IMR-90 (cell line): ENCODE data around the gene ARRDC5. TPM values are rescaled to one million over a fixed set of nuclear protein-coding genes. Genes with fewer than 3 reads are reported as not detected.

Source experiments
- ATAC-seq: fragments of 200-7000 bp; cut with Tn5 transposase; 2 replicates; pipeline ENCODE4 v1.9.1; 2020; ENCODE audit warnings: low read depth, mild to moderate bottlenecking, moderate library complexity
- BruUV-seq: library from RNA; stranded (reverse); fragments of 400-500 nt; replicated peaks from 2 replicates; lab custom pipeline; 2021; lab: Mats Ljungman, UMichigan
- CTCF ChIA-PET: fragments of 300-600 bp; formaldehyde crosslinking; extraction: SDS; loops from one replicate; lab custom pipeline; 2021; ENCODE audit warnings: antibody characterized with exemption; lab: Yijun Ruan, JAX
- POLR2A ChIA-PET: fragments of 300-600 bp; sonication (Branson Sonifier 250); formaldehyde crosslinking; loops from one replicate; lab custom pipeline; 2022; ENCODE audit warnings: antibody characterized with exemption; ENCODE audit not compliant: unreplicated experiment; lab: Charles Lee
- DNase-seq: peaks from one replicate; pipeline ENCODE4 v3.0.0; 2013
- H2AFZ ChIP-seq: replicated peaks from 2 replicates; pipeline ENCODE3; 2013; ENCODE audit warnings: low read length, mild to moderate bottlenecking; ENCODE audit not compliant: poor library complexity
- H2AK5ac ChIP-seq: 2 replicates; pipeline ENCODE4 v1.6.1; 2013; ENCODE audit warnings: low read depth, low read length, inconsistent platforms
- H2AK9ac ChIP-seq: replicated peaks from 2 replicates; pipeline ENCODE3; 2013; ENCODE audit warnings: mild to moderate bottlenecking, low read depth, low read length, moderate library complexity; ENCODE audit not compliant: poor library complexity
- H2BK120ac ChIP-seq: 2 replicates; pipeline ENCODE4 v1.6.1; 2013; ENCODE audit warnings: low read depth, low read length, inconsistent platforms
- H2BK15ac ChIP-seq: 3 replicates; pipeline ENCODE4 v1.6.1; 2013; ENCODE audit warnings: low read depth, low read length, inconsistent platforms
- H2BK20ac ChIP-seq: 2 replicates; pipeline ENCODE4 v1.6.1; 2013; ENCODE audit warnings: low read depth, mild to moderate bottlenecking, inconsistent platforms, low read length, moderate library complexity
- H2BK5ac ChIP-seq: 2 replicates; pipeline ENCODE4 v1.6.1; 2013; ENCODE audit warnings: mild to moderate bottlenecking, low read depth, low read length, inconsistent platforms; ENCODE audit not compliant: poor library complexity, severe bottlenecking
- H3K14ac ChIP-seq: replicated peaks from 2 replicates; pipeline ENCODE4 v1.6.1; 2013; ENCODE audit warnings: low read depth, low read length, inconsistent platforms
- H3K18ac ChIP-seq: 2 replicates; pipeline ENCODE4 v1.6.1; 2013; ENCODE audit warnings: low read depth, low read length, control low read depth
- H3K23ac ChIP-seq: 2 replicates; pipeline ENCODE4 v1.6.1; 2013; ENCODE audit warnings: low read depth, low read length, inconsistent platforms
- H3K27ac ChIP-seq: 2 replicates; pipeline ENCODE4 v1.5.1; 2013; ENCODE audit warnings: mild to moderate bottlenecking, control low read depth, low read length; ENCODE audit not compliant: insufficient read depth
- H3K27me3 ChIP-seq: 2 replicates; pipeline ENCODE4 v1.6.1; 2013; ENCODE audit warnings: low read length; ENCODE audit not compliant: control insufficient read depth, insufficient read depth
- H3K36me3 ChIP-seq: 2 replicates; pipeline ENCODE4 v1.6.1; 2013; ENCODE audit warnings: low read length, mixed read lengths; ENCODE audit not compliant: control insufficient read depth, insufficient read depth
- H3K4ac ChIP-seq: 2 replicates; pipeline ENCODE4 v1.6.1; 2013; ENCODE audit warnings: low read depth, low read length, inconsistent platforms
- H3K4me1 ChIP-seq: 2 replicates; pipeline ENCODE4 v1.6.1; 2013; ENCODE audit warnings: low read length, mixed read lengths; ENCODE audit not compliant: control insufficient read depth, insufficient read depth
- H3K4me2 ChIP-seq: 2 replicates; pipeline ENCODE4 v1.6.1; 2013; ENCODE audit warnings: low read depth, mild to moderate bottlenecking, control low read depth, low read length, moderate library complexity
- H3K4me3 ChIP-seq: 2 replicates; pipeline ENCODE4 v1.5.1; 2013; ENCODE audit warnings: low read depth, mild to moderate bottlenecking, control low read depth, low read length, moderate library complexity; ENCODE audit not compliant: insufficient read depth
- H3K56ac ChIP-seq: 2 replicates; pipeline ENCODE4 v1.6.1; 2013; ENCODE audit warnings: low read length, inconsistent platforms; ENCODE audit not compliant: insufficient read depth; ENCODE audit errors: extremely low read depth
- H3K79me1 ChIP-seq, 2 experiments: 2 replicates each; pipeline ENCODE4 v1.6.1; 2013; ENCODE audit warnings: low read length in 2 of 2, inconsistent platforms in 1 of 2, low read depth in 1 of 2
- H3K9ac ChIP-seq: 2 replicates; pipeline ENCODE4 v1.6.1; 2013; ENCODE audit warnings: low read depth, low read length, control low read depth
- H3K9me1 ChIP-seq: 2 replicates; pipeline ENCODE4 v1.6.1; 2013; ENCODE audit warnings: low read length, inconsistent platforms; ENCODE audit not compliant: insufficient read depth
- H3K9me3 ChIP-seq: 2 replicates; pipeline ENCODE4 v1.6.1; 2013; ENCODE audit warnings: low read length; ENCODE audit not compliant: control insufficient read depth, insufficient read depth
- H4K20me1 ChIP-seq: 2 replicates; pipeline ENCODE4 v1.6.1; 2013; ENCODE audit warnings: low read length, inconsistent platforms; ENCODE audit not compliant: insufficient read depth
- H4K5ac ChIP-seq: 2 replicates; pipeline ENCODE4 v1.6.1; 2013; ENCODE audit warnings: mild to moderate bottlenecking, low read depth, low read length, control low read depth
- H4K8ac ChIP-seq, 2 experiments: 2 replicates each; pipeline ENCODE4 v1.6.1; 2013; ENCODE audit warnings: low read depth in 2 of 2, low read length in 2 of 2, control low read depth in 1 of 2, inconsistent platforms in 1 of 2
- H4K91ac ChIP-seq: 2 replicates; pipeline ENCODE4 v1.6.1; 2013; ENCODE audit warnings: low read depth, low read length, inconsistent platforms; ENCODE audit not compliant: insufficient read depth
- BHLHE40 ChIP-seq: fragments of 150-350 bp; IDR thresholded peaks from 2 replicates; pipeline ENCODE4 v1.6.1; 2016; ENCODE audit warnings: mild to moderate bottlenecking, low read depth, low read length
- CEBPB ChIP-seq: IDR thresholded peaks from 2 replicates; pipeline ENCODE4 v1.6.1; 2012; ENCODE audit warnings: low read depth, low read length, improper control_type of control experiment
- CHD1 ChIP-seq: IDR thresholded peaks from 2 replicates; pipeline ENCODE4 v1.6.1; 2012; ENCODE audit warnings: low read depth, low read length, improper control_type of control experiment
- ELK1 ChIP-seq: fragments of 150-350 bp; IDR thresholded peaks from 2 replicates; pipeline ENCODE4 v1.6.1; 2016; ENCODE audit warnings: low read depth, mild to moderate bottlenecking, low read length, moderate library complexity, borderline replicate concordance
- FOS ChIP-seq: fragments of 150-350 bp; IDR thresholded peaks from 2 replicates; pipeline ENCODE4 v1.6.1; 2016; ENCODE audit warnings: low read depth, low read length
- MAFK ChIP-seq: IDR thresholded peaks from 2 replicates; pipeline ENCODE4 v1.6.1; 2012; ENCODE audit warnings: low read depth, low read length, improper control_type of control experiment
- MAZ ChIP-seq: IDR thresholded peaks from 2 replicates; pipeline ENCODE4 v1.6.1; 2012; ENCODE audit warnings: low read depth, mild to moderate bottlenecking, low read length, improper control_type of control experiment, moderate library complexity, borderline replicate concordance
- MXI1 ChIP-seq: IDR thresholded peaks from 2 replicates; pipeline ENCODE4 v1.6.1; 2012; ENCODE audit warnings: low read depth, mild to moderate bottlenecking, low read length, moderate library complexity, borderline replicate concordance
- NFE2L2 ChIP-seq: fragments of 150-350 bp; IDR thresholded peaks from 2 replicates; pipeline ENCODE4 v1.6.1; 2016; ENCODE audit warnings: low read depth, mild to moderate bottlenecking, low read length
- POLR2A ChIP-seq: IDR thresholded peaks from 2 replicates; pipeline ENCODE4 v1.6.1; 2012; ENCODE audit warnings: mild to moderate bottlenecking, low read depth, low read length
- RFX5 ChIP-seq: IDR thresholded peaks from 2 replicates; pipeline ENCODE4 v1.8.0; 2012; ENCODE audit warnings: low read depth, mild to moderate bottlenecking, low read length, moderate library complexity
- SMC3 ChIP-seq: fragments of 150-350 bp; IDR thresholded peaks from 2 replicates; pipeline ENCODE4 v1.6.1; 2016; ENCODE audit warnings: low read depth, mild to moderate bottlenecking, antibody characterized with exemption, low read length, moderate library complexity
- WGBS, 2 experiments: methylation state at CpG; one replicate each; pipeline versions ENCODE4 v1.1.5 to v1.1.7; 2013; ENCODE audit warnings: missing lambda C conversion rate in 2 of 2; ENCODE audit not compliant: insufficient read length in 1 of 2; ENCODE audit errors: extremely low coverage in 2 of 2; 5-methylcytosine and 5-hydroxymethylcytosine counted together
- dilution Hi-C: fragments of 300-500 bp; cut with HindIII; formaldehyde crosslinking; loops from one replicate; pipeline ENCODE4 v1.14.3; 2018; ENCODE audit warnings: low sequenced_read_pairs; ENCODE audit not compliant: unreplicated experiment
- in situ Hi-C: fragments of 300-500 bp; cut with MboI; formaldehyde crosslinking; loops from 3 replicates; pipeline ENCODE4 v1.14.3; 2019; ENCODE audit warnings: low sequenced_read_pairs, inconsistent platforms, mixed read lengths
- intact Hi-C: fragments of 100-400 bp; cut with micrococcal nuclease; formaldehyde crosslinking; loops from 2 replicates; pipeline ENCODE4 v1.10.0; 2022
- polyA plus RNA-seq, 3 experiments: library from polyadenylated mRNA; depleted of rRNA; stranded (reverse); fragments of >200 nt; gene quantifications; 2 replicates each; pipeline ENCODE4 v1.2.3, GENCODE V29; 2012; ENCODE audit warnings: low replicate concordance in 1 of 3
- total RNA-seq: library from RNA; depleted of rRNA; stranded (reverse); fragments of >200 nt; gene quantifications from 2 replicates; pipeline ENCODE4 v1.2.3, GENCODE V29; 2012
- TF ChIP-seq, protein P1 (sequence below): conservative IDR thresholded peaks from 2 replicates; pipeline ENCODE4 v1.5.1; 2012; ENCODE audit warnings: mild to moderate bottlenecking, low read depth, low read length, improper control_type of control experiment
- TF ChIP-seq, protein P2 (sequence below): fragments of 150-350 bp; IDR thresholded peaks from 2 replicates; pipeline ENCODE4 v1.6.1; 2017; ENCODE audit warnings: mild to moderate bottlenecking, antibody characterized with exemption, low read length, low read depth

The ARRDC5 gene
- total and polyA plus RNA-seq, 2 of the 4 experiments (the other 2 are of a cell fraction): not detected

DNA sequence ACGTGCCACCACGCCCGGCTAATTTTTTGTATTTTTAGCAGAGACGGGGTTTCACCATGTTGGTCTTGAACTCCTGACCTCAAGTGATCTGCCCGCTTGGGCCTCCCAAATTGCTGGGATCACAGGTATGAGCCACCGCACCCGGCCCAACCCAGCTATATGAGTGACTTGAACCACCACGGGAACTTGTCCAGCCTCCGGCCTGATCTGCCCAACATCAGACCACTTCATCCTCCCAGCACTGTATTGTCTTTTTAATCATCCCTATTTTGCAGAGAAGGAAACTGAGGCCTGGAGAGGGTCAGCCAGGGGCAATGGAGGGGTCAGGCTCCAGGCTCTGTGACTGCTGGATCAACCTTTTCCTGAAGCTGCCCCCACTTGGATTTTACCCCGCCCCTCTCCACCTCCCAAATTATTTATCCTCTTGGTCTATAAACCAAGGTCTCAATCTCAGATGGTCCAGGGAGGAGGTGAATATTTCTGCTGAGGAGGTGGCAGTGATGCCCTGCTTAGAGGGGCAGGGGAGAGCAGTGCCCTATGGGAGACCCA lies 34.3 kb downstream of the ARRDC5 start:
- no TSS peak for BruUV-seq
- TF ChIP-seq MAFK (no peak), MXI1 (no peak), FOS (no peak), BHLHE40 (no peak), POLR2A (no peak), MAZ (no peak), ELK1 (no peak), CEBPB (no peak), SMC3 (no peak), NFE2L2 (no peak), RFX5 (no peak), CHD1 (no peak)
- TF ChIP-seq, protein P1, sequence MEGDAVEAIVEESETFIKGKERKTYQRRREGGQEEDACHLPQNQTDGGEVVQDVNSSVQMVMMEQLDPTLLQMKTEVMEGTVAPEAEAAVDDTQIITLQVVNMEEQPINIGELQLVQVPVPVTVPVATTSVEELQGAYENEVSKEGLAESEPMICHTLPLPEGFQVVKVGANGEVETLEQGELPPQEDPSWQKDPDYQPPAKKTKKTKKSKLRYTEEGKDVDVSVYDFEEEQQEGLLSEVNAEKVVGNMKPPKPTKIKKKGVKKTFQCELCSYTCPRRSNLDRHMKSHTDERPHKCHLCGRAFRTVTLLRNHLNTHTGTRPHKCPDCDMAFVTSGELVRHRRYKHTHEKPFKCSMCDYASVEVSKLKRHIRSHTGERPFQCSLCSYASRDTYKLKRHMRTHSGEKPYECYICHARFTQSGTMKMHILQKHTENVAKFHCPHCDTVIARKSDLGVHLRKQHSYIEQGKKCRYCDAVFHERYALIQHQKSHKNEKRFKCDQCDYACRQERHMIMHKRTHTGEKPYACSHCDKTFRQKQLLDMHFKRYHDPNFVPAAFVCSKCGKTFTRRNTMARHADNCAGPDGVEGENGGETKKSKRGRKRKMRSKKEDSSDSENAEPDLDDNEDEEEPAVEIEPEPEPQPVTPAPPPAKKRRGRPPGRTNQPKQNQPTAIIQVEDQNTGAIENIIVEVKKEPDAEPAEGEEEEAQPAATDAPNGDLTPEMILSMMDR: no peak
- TF ChIP-seq, protein P2, sequence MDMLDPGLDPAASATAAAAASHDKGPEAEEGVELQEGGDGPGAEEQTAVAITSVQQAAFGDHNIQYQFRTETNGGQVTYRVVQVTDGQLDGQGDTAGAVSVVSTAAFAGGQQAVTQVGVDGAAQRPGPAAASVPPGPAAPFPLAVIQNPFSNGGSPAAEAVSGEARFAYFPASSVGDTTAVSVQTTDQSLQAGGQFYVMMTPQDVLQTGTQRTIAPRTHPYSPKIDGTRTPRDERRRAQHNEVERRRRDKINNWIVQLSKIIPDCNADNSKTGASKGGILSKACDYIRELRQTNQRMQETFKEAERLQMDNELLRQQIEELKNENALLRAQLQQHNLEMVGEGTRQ: no peak

More for the DNA sequence above, 34.3 kb downstream of the ARRDC5 start:
- H4K91ac ChIP-seq: peak overlapping the region; percentile 94
- no peak for ATAC-seq
- peak overlapping the region; percentile 17 for H2AFZ ChIP-seq
- H3K27me3 ChIP-seq: no peaks in the 10 kb centered on the region
- no peak overlapping the region for H3K14ac ChIP-seq
- H2BK120ac ChIP-seq: peak overlapping the region; percentile 38; the same call in 1 of the 2 replicates
- no peak overlapping the region for H3K9ac ChIP-seq
- no peak overlapping the region for H3K18ac ChIP-seq
- POLR2A ChIA-PET: no interaction called here
- H2BK15ac ChIP-seq: peak overlapping the region; percentile 36; the same call in 2 of the 3 replicates
- H3K23ac ChIP-seq: no peak overlapping the region
- no peaks in the 10 kb centered on the region for H3K4me1 ChIP-seq
- no peak overlapping the region for H3K56ac ChIP-seq
- no peak overlapping the region for H3K27ac ChIP-seq
- H2BK5ac ChIP-seq: peak overlapping the region; percentile 85
- peak overlapping the region; percentile 60 for H2AK9ac ChIP-seq
- H2BK20ac ChIP-seq: peak overlapping the region; percentile 6
- H4K8ac ChIP-seq: peak overlapping the region; percentile 55 to 88; a peak in 2 of 4 replicates
- peaks cover 13% of the 10 kb centered on the region for H3K9me1 ChIP-seq
- intact Hi-C loops: loop anchor here (5.0 kb wide), 1 partner anchor 56 kb away; no protein-coding TSS in a partner anchor
- 0 out of 2 replicates have a peak, but pooled peaks cover 3% of the 10 kb centered on the region for H3K36me3 ChIP-seq
- H3K4me3 ChIP-seq: no peak overlapping the region
- in situ Hi-C loops: no loop called here
- H3K4me2 ChIP-seq: no peak overlapping the region
- dilution Hi-C loops: no loop called here
- CTCF ChIA-PET: interaction anchor here (1.3 kb wide), 1 partner anchor 59 kb away, joined by 6 read pairs; no protein-coding TSS in a partner anchor
- WGBS, 2 experiments: 78% methylated on average over 4 of the region's 10 CpGs; no CpG with 5 or more reads in 1 of the 2 experiments
- DNase-seq: no peak
- peaks cover 26% of the 10 kb centered on the region for H4K20me1 ChIP-seq
- peak overlapping the region; percentile 33; the same call in 1 of the 2 replicates for H4K5ac ChIP-seq
- peaks cover 6 to 45% of the 10 kb centered on the region in 2 experiments; a peak in 3 of 4 replicates for H3K79me1 ChIP-seq
- no peaks in the 10 kb centered on the region for H3K9me3 ChIP-seq
- peak overlapping the region; percentile 83 for H3K4ac ChIP-seq
- H2AK5ac ChIP-seq: peak overlapping the region; percentile 42
